ENCODE results near the gene NEGR1. TPM values are rescaled to one million over a fixed set of nuclear protein-coding genes. Genes with fewer than 3 reads are reported as not detected.

The NEGR1 gene
- total RNA-seq, 4 donors from 2014 or later: 4.1 to 12.4 (median 10.2) TPM

DNA sequence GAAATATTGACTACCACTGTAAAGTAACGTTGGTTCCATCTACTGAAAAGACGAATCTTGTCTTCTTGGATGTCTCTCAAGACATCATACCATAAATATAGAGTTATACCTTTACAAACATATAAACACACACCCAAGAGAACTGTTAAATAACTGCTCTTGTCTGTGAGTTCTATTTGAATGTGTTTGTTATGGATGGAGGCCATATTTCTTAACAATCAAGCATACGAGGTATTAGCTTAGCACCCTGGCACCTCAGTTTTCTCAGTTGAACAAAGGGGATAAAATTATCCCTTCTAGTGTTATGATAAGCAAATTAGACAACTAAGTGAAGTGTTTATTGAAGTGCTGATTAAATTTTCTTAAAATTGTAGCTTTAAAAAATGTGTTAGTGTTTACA, 864.9 kb downstream of the NEGR1 start:
- no peak for DNase-seq
- H3K36me3 ChIP-seq: no peaks in the 10 kb centered on the region
- no peak overlapping the region for H3K4me3 ChIP-seq (replicated peaks in 1 of 3)
- H3K27me3 ChIP-seq: no peaks in the 10 kb centered on the region
- TF ChIP-seq, protein P1, sequence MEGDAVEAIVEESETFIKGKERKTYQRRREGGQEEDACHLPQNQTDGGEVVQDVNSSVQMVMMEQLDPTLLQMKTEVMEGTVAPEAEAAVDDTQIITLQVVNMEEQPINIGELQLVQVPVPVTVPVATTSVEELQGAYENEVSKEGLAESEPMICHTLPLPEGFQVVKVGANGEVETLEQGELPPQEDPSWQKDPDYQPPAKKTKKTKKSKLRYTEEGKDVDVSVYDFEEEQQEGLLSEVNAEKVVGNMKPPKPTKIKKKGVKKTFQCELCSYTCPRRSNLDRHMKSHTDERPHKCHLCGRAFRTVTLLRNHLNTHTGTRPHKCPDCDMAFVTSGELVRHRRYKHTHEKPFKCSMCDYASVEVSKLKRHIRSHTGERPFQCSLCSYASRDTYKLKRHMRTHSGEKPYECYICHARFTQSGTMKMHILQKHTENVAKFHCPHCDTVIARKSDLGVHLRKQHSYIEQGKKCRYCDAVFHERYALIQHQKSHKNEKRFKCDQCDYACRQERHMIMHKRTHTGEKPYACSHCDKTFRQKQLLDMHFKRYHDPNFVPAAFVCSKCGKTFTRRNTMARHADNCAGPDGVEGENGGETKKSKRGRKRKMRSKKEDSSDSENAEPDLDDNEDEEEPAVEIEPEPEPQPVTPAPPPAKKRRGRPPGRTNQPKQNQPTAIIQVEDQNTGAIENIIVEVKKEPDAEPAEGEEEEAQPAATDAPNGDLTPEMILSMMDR (IDR thresholded peaks at IDR 0.05): no peak
- TF ChIP-seq POLR2A (IDR thresholded peaks at IDR 0.05): no peak
- no peak overlapping the region for H3K27ac ChIP-seq
- H3K9me3 ChIP-seq: no peaks in the 10 kb centered on the region
- intact Hi-C loops (cut with DNase I): no loop called here
- no peaks in the 10 kb centered on the region for H3K4me1 ChIP-seq
- WGBS, 2 donors: 93 to 95% methylated on average over 3 of the region's 3 CpGs

DNA sequence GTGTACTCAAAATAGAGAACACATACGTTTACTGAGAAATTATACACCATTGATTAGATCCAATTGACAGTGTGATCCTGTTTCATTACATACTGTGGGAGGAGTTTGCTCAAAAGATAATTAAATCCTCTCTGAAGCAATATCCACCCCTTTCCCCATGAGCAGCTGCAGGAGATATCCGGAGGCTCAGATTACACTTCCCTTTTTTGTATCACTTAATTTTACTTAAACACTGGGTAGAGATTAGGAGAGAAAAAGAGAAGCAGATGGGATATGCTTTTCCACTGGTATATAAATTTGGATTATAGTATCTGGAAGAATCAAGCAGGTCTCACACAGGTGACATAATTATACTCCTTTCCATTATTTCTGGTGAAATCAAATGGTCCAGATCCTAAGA, 868.2 kb downstream of the NEGR1 start:
- TF ChIP-seq POLR2A (IDR thresholded peaks at IDR 0.05): no peak
- TF ChIP-seq, protein P1 (IDR thresholded peaks at IDR 0.05): no peak
- no peak for DNase-seq
- Histone ChIP-seq H3K4me3 (replicated peaks in 1 of 3) (no peak overlapping the region), H3K4me1 (no peaks in the 10 kb centered on the region), H3K9me3 (no peaks in the 10 kb centered on the region), H3K27me3 (no peaks in the 10 kb centered on the region), H3K36me3 (no peaks in the 10 kb centered on the region), H3K27ac (no peak overlapping the region)
- WGBS, 2 donors: 58 to 64% methylated on average over 2 of the region's 2 CpGs
- intact Hi-C loops (cut with DNase I): no loop called here

DNA sequence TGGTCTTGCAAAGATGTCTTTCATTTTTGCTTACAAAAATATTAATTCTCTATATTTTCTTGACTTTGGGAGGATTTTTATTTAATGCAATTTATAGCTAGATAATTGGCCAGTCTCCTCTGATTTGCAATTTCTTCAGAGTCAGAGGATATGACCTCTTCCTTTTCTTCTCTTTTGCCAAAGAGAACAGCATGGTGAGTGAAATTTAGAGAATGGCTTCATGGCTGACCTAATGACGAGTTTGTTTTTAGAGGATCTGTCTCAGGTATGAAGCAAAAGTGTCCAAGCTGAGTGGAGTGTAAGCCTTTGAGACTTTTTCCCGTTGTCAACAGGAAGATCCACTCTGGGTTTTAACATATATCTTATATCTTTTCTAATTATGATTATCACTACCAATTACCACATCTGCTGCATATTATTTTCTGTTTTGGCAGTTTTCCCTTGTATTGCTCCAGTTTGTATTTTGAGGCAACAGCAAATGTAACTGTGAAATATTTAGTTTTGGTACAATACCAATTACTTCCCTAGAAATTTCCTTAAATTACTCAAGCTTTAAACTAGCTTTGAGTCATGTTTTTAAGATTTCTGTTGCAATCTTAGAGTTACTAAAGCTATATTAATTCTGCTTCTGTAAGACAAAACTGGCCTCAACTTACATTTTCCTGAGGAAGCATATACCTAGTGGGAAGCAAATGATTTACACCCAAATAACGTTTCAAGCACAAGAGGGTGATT, 868.7 kb downstream of the NEGR1 start:
- Histone ChIP-seq H3K4me3 (replicated peaks in 1 of 3) (no peak overlapping the region), H3K27me3 (no peaks in the 10 kb centered on the region), H3K36me3 (no peaks in the 10 kb centered on the region), H3K9me3 (no peaks in the 10 kb centered on the region), H3K4me1 (no peaks in the 10 kb centered on the region), H3K27ac (no peak overlapping the region)
- intact Hi-C loops (cut with DNase I): no loop called here
- no peak for TF ChIP-seq POLR2A (IDR thresholded peaks at IDR 0.05)
- TF ChIP-seq, protein P1 (IDR thresholded peaks at IDR 0.05): no peak
- 35 to 36% methylated on average over 3 of the region's 3 CpGs for WGBS, 2 donors
- DNase-seq: no peak

DNA sequence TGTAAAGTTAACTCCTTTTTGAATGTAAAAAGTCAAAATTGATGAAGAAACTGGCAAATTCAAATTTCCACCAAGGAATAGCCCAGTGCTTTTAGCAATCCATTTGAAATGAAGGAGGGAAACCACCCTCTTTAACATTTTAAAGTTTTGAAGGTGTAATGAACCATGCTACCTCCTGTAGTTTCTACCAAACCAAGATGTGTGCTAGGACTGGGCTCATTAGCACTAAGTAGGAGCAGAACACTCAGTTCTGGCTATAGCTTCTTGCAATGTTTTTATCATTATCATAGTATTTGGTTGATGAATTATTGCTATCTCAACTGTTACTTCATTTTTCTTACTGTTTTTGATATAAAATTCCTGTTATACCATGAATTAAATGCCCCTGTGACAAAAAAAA, 882.3 kb downstream of the NEGR1 start:
- Histone ChIP-seq H3K4me3 (replicated peaks in 1 of 3) (no peak overlapping the region), H3K4me1 (no peaks in the 10 kb centered on the region), H3K27me3 (no peaks in the 10 kb centered on the region), H3K27ac (no peak overlapping the region), H3K9me3 (no peaks in the 10 kb centered on the region), H3K36me3 (no peaks in the 10 kb centered on the region)
- intact Hi-C loops (cut with DNase I): no loop called here
- TF ChIP-seq, protein P1 (IDR thresholded peaks at IDR 0.05): no peak
- TF ChIP-seq POLR2A (IDR thresholded peaks at IDR 0.05): no peak
- DNase-seq: no peak

DNA sequence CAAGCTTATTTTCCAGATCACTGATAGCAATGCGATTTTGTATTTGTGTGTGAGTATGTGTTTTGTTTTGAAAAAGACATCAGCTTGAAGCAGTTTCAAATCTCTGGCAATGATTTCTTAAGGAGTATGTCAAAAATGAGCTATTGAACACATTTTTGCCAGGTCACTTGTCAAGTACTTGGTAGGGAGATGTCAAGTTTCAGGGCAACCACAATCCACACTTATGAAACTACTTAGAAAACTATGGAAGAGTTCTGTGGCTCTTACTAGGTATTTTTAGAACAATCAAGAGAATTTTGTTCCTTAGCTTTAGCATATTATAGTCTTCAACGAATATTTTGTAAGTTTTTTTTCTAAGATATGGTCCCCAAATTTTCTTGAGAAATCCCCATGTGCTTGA, 882.7 kb downstream of the NEGR1 start:
- Histone ChIP-seq H3K4me1 (no peaks in the 10 kb centered on the region), H3K4me3 (replicated peaks in 1 of 3) (no peak overlapping the region), H3K27ac (no peak overlapping the region), H3K9me3 (no peaks in the 10 kb centered on the region), H3K27me3 (no peaks in the 10 kb centered on the region), H3K36me3 (no peaks in the 10 kb centered on the region)
- intact Hi-C loops (cut with DNase I): no loop called here
- 20 to 35% methylated on average over 2 of the region's 2 CpGs for WGBS, 2 donors
- no peak for DNase-seq
- TF ChIP-seq, protein P1 (IDR thresholded peaks at IDR 0.05): no peak
- no peak for TF ChIP-seq POLR2A (IDR thresholded peaks at IDR 0.05)

Data from thyroid gland (tissue), 4 donors.